Activated CD8-positive, alpha-beta T cell treated with anti-CD3 and anti-CD28 coated beads, Interleukin-2, amount 10 ng/mL, durations not matched to agents 7 days and 5 days (primary cell): ENCODE results near the gene IL3. TPM values are rescaled to one million over a fixed set of nuclear protein-coding genes. Genes with fewer than 3 reads are reported as not detected.

ENCODE experiments used
- ATAC-seq: fragments of 150-1000 bp; cut with Tn5 transposase; one replicate; pipeline ENCODE4 v1.10.0; 2021; ENCODE audit warnings: moderate library complexity
- CTCF ChIA-PET: fragments of 350-600 bp; sonication (Branson Sonifier 250); formaldehyde crosslinking; loops from one replicate; lab custom pipeline; 2021; ENCODE audit warnings: antibody characterized with exemption; lab: Charles Lee
- POLR2A ChIA-PET: fragments of 350-600 bp; sonication (Branson Sonifier 250); formaldehyde crosslinking; loops from one replicate; lab custom pipeline; 2021; ENCODE audit warnings: antibody characterized with exemption; lab: Charles Lee
- DNase-seq: peaks from one replicate; pipeline ENCODE4 v3.0.0-alpha.2; 2020
- H3K27ac Mint-ChIP-seq: one replicate; pipeline ENCODE4 v1.8.0; 2021; ENCODE audit warnings: mild to moderate bottlenecking, mixed read lengths
- H3K27me3 Mint-ChIP-seq: one replicate; pipeline ENCODE4 v1.8.0; 2021; ENCODE audit warnings: low read depth, mixed read lengths
- H3K36me3 Mint-ChIP-seq: one replicate; pipeline ENCODE4 v1.8.0; 2021; ENCODE audit warnings: low read depth, mixed read lengths
- H3K4me1 Mint-ChIP-seq: one replicate; pipeline ENCODE4 v1.8.0; 2021; ENCODE audit warnings: low read depth, mixed read lengths
- H3K4me3 Mint-ChIP-seq: one replicate; pipeline ENCODE4 v1.8.0; 2021; ENCODE audit warnings: mild to moderate bottlenecking, mixed read lengths
- H3K9me3 Mint-ChIP-seq: one replicate; pipeline ENCODE4 v1.8.0; 2022; ENCODE audit warnings: mixed read lengths; ENCODE audit not compliant: insufficient read depth
- total RNA-seq, 2 experiments: library from RNA; stranded (reverse); gene quantifications; one replicate each; pipeline ENCODE4 v1.2.3, GENCODE V29; 2021

IL3 gene
- total RNA-seq, 2 experiments from 2014 or later, result not detected

DNA sequence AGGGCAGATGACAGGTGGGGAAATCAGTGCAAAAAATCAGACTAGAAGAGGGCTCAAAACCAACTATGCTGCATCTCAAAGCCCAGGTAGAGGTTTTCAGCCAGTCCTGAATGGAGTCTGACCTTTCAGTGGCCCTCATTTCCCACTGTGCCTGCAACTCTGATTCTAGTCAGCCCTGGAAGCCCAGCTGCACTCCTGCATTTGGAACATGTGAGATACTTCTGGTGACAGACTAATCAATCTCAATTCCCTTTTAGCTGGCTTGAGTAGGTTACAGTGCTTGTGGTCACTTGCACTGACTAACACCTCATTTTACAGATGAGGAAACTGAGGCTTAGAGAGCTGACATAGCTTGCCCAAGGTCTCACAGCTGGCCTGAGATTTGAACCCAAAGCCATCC is 41.1 kb upstream of the IL3 start:
- peak overlapping the region; percentile 31 for H3K4me3 Mint-ChIP-seq
- ChIA-PET POLR2A (interaction anchor here (1.1 kb wide), 1 partner anchor 36 kb away, joined by 3 read pairs; no protein-coding TSS in a partner anchor), CTCF (interaction anchor here (0.7 to 3.5 kb wide), 6 partner anchors 10 to 430 kb away, joined by 3 to 23 read pairs (median 5); no protein-coding TSS in a partner anchor)
- H3K4me1 Mint-ChIP-seq, result peaks cover 69% of the 10 kb centered on the region
- H3K27me3 Mint-ChIP-seq, result peaks cover 42% of the 10 kb centered on the region
- ATAC-seq, result no peak
- H3K27ac Mint-ChIP-seq, result peak overlapping the region; percentile 93
- H3K36me3 Mint-ChIP-seq, result peaks cover 4% of the 10 kb centered on the region
- H3K9me3 Mint-ChIP-seq, result no peaks in the 10 kb centered on the region
- peak; percentile 20 for DNase-seq

DNA sequence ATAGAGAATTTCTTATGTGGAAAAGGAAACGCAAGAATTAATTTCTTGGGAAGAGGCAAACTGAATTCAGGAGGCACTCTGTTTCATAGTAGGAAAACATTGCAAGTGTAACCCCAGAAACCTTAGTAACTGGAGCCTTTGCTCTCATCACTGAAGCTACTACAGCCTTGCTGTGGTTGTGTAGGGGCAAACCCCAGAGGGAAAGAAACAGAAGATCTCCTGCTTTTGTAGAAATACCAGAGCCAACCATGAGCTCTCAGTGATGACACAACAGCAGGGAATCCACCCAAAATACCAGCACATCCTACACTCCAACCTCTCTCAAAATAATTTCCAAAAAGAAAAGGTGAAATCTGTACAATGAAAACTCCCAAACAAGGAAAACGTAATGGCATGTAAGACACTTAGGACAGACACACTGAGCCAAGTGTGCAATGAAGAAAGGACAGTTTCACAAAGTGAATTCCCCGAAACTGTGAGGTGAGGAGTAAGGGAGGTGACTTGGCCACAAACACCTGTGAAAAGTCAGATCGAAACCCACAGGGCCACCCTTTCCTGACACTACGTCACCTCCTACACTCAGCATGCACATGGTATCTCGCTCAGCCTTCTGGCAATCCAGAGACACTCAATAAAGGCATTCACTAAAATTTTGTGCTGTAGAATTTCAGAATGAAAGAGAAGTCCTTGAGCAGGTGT is 40.4 kb upstream of the IL3 start:
- Mint-ChIP-seq H3K36me3 (peaks cover 4% of the 10 kb centered on the region), H3K9me3 (no peaks in the 10 kb centered on the region), H3K4me1 (peaks cover 69% of the 10 kb centered on the region), H3K27ac (peak overlapping the region; percentile 93), H3K4me3 (peak overlapping the region; percentile 63), H3K27me3 (peaks cover 38% of the 10 kb centered on the region)
- ChIA-PET POLR2A (interaction anchor here (1.1 kb wide), 1 partner anchor 35 kb away, joined by 3 read pairs; no protein-coding TSS in a partner anchor), CTCF (interaction anchor here (0.7 to 3.5 kb wide), 6 partner anchors 10 to 431 kb away, joined by 3 to 23 read pairs (median 5); no protein-coding TSS in a partner anchor)
- DNase-seq (peak; percentile 93), ATAC-seq (peak; percentile 96)

DNA sequence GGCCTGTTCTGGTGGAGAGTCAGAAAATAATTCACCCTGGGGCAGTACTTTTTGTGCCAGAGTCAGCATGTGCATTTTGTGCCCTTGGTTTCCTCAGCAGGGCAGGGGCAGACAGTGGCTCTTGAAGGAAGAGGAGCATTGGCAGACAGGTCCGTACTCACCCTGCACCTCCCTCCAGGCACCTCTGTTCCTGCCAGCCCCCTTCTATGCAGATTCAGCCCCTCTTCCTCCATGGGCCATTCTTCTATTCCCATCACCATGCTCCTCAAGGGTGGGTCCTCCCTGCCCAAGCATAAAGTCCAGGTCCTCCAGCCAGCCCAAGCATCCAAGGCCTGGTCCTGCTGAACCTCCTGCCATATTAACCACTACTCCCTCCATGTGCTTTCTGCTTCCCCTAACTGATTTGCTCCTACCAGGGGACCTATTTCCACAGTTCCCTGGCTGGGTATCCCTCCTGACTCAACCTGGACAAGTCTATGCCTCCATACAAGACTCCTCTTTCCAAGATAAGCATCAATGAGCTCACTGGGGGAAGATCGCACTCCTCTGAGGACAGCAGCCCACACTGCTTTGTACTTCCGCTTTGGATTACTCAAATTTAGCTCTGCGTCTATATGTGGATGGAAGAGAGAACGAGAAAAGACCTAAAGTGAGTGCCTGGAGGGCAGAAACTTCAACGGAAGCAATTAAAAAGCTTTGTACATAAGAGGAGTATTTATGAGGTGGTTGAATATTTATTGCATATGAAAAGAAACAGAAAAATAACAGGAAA is 39.7 kb upstream of the IL3 start:
- H3K36me3 Mint-ChIP-seq, result peaks cover 4% of the 10 kb centered on the region
- H3K27me3 Mint-ChIP-seq, result peaks cover 32% of the 10 kb centered on the region
- peak overlapping the region; percentile 93 for H3K27ac Mint-ChIP-seq
- DNase-seq, result no peak
- H3K9me3 Mint-ChIP-seq, result no peaks in the 10 kb centered on the region
- CTCF ChIA-PET, result interaction anchor here (1.1 to 3.5 kb wide), 6 partner anchors 11 to 485 kb away, joined by 3 to 23 read pairs (median 5); no protein-coding TSS in a partner anchor
- peaks cover 69% of the 10 kb centered on the region for H3K4me1 Mint-ChIP-seq
- peak overlapping the region; percentile 63 for H3K4me3 Mint-ChIP-seq
- POLR2A ChIA-PET, result no interaction called here
- peak; percentile 63 for ATAC-seq

- peaks cover 23% of the 10 kb centered on the region for H3K27me3 Mint-ChIP-seq
Measured at GRCh38 chr5:132021654-132022053, 38.8 kb upstream of the IL3 start.

DNA sequence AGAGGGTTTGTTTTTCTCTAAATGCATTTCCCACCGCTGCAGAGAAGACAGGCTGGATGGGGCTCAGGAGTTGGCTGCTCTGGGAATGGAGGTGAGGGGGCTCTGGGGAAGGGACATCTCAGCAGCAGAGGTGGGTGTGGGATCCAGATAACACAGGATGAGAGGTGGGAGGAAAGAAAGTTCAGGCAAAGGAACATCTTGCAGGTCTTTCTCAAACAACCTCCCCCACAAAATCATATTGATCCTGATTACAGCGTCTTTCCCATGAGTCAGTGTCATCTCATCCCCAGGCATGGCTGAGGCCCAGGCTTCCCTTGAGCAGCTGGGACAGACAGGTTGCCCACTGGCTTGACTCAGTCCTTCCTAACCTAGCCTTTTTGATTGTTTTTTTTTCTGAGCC is 37.7 kb upstream of the IL3 start:
- ATAC-seq (no peak), DNase-seq (peak; percentile 19)
- Mint-ChIP-seq H3K27me3 (peaks cover 14% of the 10 kb centered on the region), H3K9me3 (no peaks in the 10 kb centered on the region), H3K4me1 (peaks cover 50% of the 10 kb centered on the region), H3K36me3 (peaks cover 4% of the 10 kb centered on the region), H3K27ac (peak overlapping the region; percentile 58), H3K4me3 (no peak overlapping the region)
- ChIA-PET POLR2A (no interaction called here), CTCF (interaction anchor here (1.0 kb wide), 1 partner anchor 40 kb away, joined by 4 read pairs; no protein-coding TSS in a partner anchor)

More at GRCh38 chr5:132021654-132022053, 38.8 kb upstream of the IL3 start:
- Mint-ChIP-seq H3K27ac (no peak overlapping the region), H3K36me3 (peaks cover 4% of the 10 kb centered on the region), H3K4me3 (no peak overlapping the region), H3K9me3 (no peaks in the 10 kb centered on the region), H3K4me1 (peaks cover 61% of the 10 kb centered on the region)
- POLR2A ChIA-PET, result no interaction called here
- no peak for DNase-seq
- CTCF ChIA-PET, result interaction anchor here (1.1 to 1.4 kb wide), 3 partner anchors 21 to 484 kb away, joined by 3 to 4 read pairs (median 3); no protein-coding TSS in a partner anchor
- no peak for ATAC-seq

DNA sequence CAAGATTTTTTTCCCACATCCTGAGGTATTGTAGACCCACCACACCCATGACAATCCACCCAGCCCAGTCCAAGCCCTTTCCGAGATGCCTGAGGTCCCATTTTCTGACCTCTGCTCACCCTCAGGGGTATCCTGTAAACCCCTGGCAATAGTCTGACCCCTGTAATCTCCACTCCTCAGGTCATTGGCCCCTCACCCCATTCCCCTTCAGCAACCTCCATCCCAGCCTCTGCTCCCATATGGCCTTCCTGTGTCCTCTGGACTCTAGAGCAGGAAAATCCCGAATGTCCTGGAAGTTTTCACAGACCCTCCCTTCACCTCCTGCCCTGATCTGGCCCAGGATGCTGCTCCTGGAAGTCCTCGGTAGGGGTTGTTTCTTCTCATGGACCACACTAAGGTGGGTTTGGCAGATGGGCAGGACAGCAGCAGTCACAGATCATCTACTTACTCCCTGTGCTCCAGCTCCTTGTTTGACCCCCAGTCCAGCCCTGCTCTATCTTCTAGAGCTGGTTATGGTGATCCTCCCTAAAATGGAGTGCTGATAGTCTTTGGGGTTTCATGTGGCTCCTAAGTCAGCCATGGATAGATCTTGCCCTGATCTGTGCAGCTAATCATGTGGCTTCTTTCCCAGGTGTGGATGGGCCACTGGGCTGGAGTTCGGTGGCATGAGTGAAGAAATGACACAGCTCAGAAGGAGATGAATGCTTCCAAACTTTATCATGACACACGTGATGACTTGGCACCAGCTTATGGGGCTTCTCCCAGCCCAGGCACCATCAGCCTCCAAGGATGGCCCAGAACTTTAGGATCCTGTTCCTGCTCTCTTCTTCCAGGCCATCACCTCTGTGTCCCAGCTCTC is 37.0 kb upstream of the IL3 start:
- peaks cover 43% of the 10 kb centered on the region for H3K4me1 Mint-ChIP-seq
- H3K27me3 Mint-ChIP-seq, result peaks cover 10% of the 10 kb centered on the region
- ChIA-PET POLR2A (interaction anchor here (0.6 kb wide), 2 partner anchors 770 to 1154 kb away, joined by 4 read pairs; no protein-coding TSS in a partner anchor), CTCF (interaction anchor here (1.0 to 1.3 kb wide), 3 partner anchors 16 to 434 kb away, joined by 3 to 4 read pairs (median 3); no protein-coding TSS in a partner anchor)
- no peak for ATAC-seq
- peak; percentile 19 for DNase-seq
- no peak overlapping the region for H3K4me3 Mint-ChIP-seq
- H3K27ac Mint-ChIP-seq, result peak overlapping the region; percentile 11
- H3K9me3 Mint-ChIP-seq, result no peaks in the 10 kb centered on the region
- H3K36me3 Mint-ChIP-seq, result peaks cover 8% of the 10 kb centered on the region

GRCh38 chr5:132024117-132024435 is 36.4 kb upstream of the IL3 start:
- CTCF ChIA-PET, result interaction anchor here (1.2 to 1.3 kb wide), 2 partner anchors 16 to 435 kb away, joined by 3 read pairs; no protein-coding TSS in a partner anchor
- Mint-ChIP-seq H3K4me1 (peaks cover 38% of the 10 kb centered on the region), H3K9me3 (no peaks in the 10 kb centered on the region), H3K27ac (no peak overlapping the region), H3K27me3 (peaks cover 9% of the 10 kb centered on the region), H3K36me3 (peaks cover 8% of the 10 kb centered on the region), H3K4me3 (no peak overlapping the region)
- DNase-seq, result no peak
- POLR2A ChIA-PET, result no interaction called here
- ATAC-seq, result no peak

DNA sequence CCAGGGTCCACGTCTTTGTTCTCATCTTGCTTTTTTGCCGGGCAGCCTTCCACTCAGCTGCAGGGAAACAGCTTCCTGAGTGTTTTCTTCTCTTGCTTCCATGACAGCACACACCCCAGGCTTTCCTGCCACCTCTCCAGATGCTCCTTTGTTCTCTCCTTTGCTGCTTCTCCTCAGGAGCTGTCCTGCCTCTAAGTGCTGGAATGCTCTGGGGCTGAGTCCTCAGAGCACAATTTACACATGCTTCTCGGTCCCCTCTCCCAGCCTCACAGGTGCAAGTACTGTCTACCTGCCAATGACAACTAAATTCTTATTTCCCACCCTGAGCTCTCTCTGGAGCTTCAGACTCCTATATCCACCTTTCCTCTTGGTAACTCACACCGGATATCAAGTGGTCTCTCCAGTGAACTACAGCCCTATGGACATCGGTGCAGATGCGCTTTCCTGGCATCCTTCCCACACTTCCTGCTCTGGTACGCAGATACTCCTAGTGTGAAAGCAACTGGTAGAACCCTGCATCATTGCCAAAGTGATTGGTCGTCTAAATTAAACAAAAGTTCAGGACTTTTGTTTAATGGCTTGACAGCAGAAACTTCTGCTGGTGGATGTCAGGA is 35.6 kb upstream of the IL3 start:
- H3K9me3 Mint-ChIP-seq, result no peaks in the 10 kb centered on the region
- ATAC-seq (no peak), DNase-seq (peak; percentile 26)
- peaks cover 8% of the 10 kb centered on the region for H3K36me3 Mint-ChIP-seq
- no peak overlapping the region for H3K4me3 Mint-ChIP-seq
- ChIA-PET CTCF (interaction anchor here (1.0 to 1.6 kb wide), 2 partner anchors 25 to 38 kb away, joined by 3 to 5 read pairs; no protein-coding TSS in a partner anchor), POLR2A (interaction anchor here (0.7 kb wide), 1 partner anchor 49 kb away, joined by 3 read pairs; no protein-coding TSS in a partner anchor)
- H3K27ac Mint-ChIP-seq, result no peak overlapping the region
- H3K27me3 Mint-ChIP-seq, result peaks cover 9% of the 10 kb centered on the region
- H3K4me1 Mint-ChIP-seq, result peaks cover 32% of the 10 kb centered on the region

DNA sequence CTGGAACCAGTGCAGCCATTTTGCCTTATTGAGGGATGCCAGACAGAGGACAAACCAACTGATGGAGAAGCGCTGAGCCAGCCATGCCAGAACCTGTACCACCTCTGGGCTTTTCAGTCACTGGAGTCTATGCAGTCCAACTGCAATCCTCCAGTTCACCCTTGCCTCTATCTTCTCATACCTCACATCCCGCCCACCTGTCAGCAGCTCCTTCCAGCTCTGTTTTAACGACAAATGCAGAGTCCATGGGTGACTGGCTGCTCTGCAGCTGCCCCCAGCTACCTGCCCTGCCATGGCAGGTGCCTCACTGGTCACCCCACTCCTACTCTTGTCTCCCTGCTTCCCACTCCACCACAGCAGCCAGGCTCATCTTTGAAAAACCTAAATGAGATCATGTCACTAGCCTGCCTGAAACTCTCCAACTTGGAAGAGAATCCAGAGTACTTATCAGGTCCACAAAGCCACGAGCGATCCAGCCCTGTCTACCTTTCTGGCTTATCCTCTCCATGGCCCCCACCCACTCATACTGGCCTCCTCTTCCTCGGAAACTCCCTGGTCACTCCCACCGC is 35.0 kb upstream of the IL3 start:
- ATAC-seq, result no peak
- Mint-ChIP-seq H3K4me3 (no peak overlapping the region), H3K9me3 (no peaks in the 10 kb centered on the region), H3K4me1 (peaks cover 26% of the 10 kb centered on the region), H3K36me3 (peaks cover 8% of the 10 kb centered on the region), H3K27me3 (peaks cover 9% of the 10 kb centered on the region), H3K27ac (no peak overlapping the region)
- ChIA-PET CTCF (interaction anchor here (1.0 to 1.6 kb wide), 2 partner anchors 24 to 38 kb away, joined by 3 to 5 read pairs; no protein-coding TSS in a partner anchor), POLR2A (interaction anchor here (0.7 kb wide), 1 partner anchor 49 kb away, joined by 3 read pairs; no protein-coding TSS in a partner anchor)
- no peak for DNase-seq

GRCh38 chr5:132026516-132027008 is 33.9 kb upstream of the IL3 start:
- ChIA-PET POLR2A (no interaction called here), CTCF (no interaction called here)
- peaks cover 5% of the 10 kb centered on the region for H3K36me3 Mint-ChIP-seq
- H3K4me1 Mint-ChIP-seq, result peaks cover 19% of the 10 kb centered on the region
- H3K27ac Mint-ChIP-seq, result no peak overlapping the region
- ATAC-seq, result peak; percentile 86
- H3K9me3 Mint-ChIP-seq, result no peaks in the 10 kb centered on the region
- H3K4me3 Mint-ChIP-seq, result no peak overlapping the region
- H3K27me3 Mint-ChIP-seq, result peaks cover 9% of the 10 kb centered on the region
- peak; percentile 80 for DNase-seq
